ENCODE measurements around the gene CDH15.

GRCh38 chr16:89176147-89176690, 4.7 kb downstream of the CDH15 start:
- TF ChIP-seq YY1 (IDR thresholded peaks at IDR 0.05; ENCODE audit: insufficient read depth, insufficient read length) (no peak), SUZ12 (IDR thresholded peaks at IDR 0.05; ENCODE audit: extremely low read depth, insufficient read depth, insufficient read length) (no peak), ZNF274 (IDR thresholded peaks at IDR 0.05; ENCODE audit: low read depth, low read length) (no peak)

All from NT2/D1 (cell line).